NCI-H146 treated with DMSO at 0.1 percent for 48 hours (cell line): ENCODE measurements around the gene DENND1A.

Source experiments
- DNase-seq: peaks from one replicate; lab custom pipeline; 2025; ENCODE audit not compliant: unreplicated experiment; lab: John Stamatoyannopoulos, UW

The DENND1A gene

DNA sequence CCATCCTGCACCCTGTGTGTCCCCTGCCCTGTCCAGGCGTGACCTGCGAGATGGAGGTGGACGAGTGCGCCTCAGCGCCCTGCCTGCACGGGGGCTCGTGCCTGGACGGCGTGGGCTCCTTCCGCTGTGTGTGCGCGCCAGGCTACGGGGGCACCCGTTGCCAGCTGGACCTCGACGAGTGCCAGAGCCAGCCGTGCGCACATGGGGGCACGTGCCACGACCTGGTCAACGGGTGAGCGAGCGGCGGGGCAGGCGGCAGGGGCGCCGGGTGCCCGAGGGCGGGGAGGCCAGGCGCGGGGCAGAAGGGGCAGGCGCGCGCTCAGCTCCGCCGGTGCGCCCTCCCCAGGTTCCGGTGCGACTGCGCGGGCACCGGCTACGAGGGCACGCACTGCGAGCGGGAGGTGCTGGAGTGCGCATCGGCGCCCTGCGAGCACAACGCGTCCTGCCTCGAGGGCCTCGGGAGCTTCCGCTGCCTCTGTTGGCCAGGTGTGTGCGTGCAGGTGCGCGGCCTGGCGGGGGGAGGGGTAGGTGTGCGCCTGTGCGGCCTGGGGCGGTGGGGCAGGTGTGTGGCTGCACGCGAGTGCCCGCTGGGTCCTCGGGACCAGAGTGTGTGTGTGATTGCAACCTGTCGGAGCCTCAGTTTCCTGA is 563.9 kb downstream of the DENND1A start:
- DNase-seq: no peak

DNA sequence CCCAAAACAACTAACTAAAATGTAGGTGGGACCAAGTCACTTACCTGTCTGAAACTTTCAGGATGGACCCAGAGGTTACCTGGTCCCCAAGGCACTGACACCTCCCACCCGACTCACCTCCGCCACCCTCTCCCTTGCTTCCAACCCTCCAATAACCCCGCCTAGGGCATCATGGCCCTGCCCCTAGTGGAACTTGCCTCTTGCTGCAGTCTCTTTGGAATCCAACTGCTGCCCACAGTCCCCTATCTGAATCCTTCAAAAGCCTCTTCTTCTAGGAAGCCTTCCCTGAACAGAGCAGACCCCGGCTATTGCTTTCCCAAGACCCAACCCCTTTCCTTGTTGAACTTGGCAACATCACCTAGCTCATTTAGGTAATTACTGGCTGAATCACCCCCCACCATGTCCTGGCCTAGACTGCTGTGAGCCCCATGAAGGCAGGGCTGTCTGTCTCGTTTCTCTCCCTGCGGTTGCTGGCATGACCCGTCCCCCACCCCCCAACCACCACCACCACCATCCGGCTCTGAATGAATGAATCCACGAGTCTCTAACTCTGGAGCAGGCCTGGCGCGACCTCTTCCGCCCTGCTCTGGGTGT is 564.5 kb downstream of the DENND1A start:
- no peak for DNase-seq

DNA sequence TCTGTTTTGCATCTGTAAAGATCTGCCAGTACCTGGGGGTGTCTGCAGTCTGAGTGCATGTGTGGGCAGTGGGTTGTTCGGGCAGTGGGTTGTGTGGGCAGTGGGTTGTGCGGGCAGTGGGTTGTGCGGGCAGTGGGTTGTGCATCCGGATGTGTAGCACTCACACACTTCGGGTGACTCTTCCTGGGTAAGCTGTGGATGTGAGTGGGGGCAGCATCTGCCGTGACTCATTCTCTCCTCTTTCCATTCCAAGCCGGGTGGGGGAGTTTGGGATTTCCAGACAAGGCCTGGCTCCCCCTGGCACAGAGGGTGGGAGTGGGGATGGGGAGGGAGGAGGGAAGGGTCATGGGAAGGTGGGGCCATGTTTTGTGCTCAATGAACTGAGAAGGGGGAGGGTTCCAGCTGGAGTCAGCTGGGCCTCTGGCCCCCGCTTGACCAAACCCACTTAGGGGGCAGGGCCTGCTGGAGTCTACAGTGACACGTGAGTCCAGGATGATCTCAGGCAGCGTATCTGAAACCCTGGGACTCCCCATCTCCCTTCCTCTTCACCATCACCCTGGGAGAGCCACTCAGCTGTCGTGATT is 565.6 kb downstream of the DENND1A start:
- DNase-seq: no peak

DNA sequence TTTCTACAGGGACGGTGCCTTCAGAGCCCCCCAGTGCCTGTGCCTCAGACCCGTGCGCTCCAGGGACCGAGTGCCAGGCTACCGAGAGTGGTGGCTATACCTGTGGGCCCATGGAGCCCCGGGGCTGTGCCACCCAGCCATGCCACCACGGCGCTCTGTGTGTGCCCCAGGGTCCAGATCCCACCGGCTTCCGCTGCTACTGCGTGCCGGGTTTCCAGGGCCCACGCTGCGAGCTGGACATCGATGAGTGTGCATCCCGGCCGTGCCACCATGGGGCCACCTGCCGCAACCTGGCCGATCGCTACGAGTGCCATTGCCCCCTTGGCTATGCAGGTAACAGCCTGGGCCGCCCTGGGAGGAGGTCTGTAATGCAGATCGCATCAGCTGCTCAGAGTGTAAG is 567.1 kb downstream of the DENND1A start:
- no peak for DNase-seq

DNA sequence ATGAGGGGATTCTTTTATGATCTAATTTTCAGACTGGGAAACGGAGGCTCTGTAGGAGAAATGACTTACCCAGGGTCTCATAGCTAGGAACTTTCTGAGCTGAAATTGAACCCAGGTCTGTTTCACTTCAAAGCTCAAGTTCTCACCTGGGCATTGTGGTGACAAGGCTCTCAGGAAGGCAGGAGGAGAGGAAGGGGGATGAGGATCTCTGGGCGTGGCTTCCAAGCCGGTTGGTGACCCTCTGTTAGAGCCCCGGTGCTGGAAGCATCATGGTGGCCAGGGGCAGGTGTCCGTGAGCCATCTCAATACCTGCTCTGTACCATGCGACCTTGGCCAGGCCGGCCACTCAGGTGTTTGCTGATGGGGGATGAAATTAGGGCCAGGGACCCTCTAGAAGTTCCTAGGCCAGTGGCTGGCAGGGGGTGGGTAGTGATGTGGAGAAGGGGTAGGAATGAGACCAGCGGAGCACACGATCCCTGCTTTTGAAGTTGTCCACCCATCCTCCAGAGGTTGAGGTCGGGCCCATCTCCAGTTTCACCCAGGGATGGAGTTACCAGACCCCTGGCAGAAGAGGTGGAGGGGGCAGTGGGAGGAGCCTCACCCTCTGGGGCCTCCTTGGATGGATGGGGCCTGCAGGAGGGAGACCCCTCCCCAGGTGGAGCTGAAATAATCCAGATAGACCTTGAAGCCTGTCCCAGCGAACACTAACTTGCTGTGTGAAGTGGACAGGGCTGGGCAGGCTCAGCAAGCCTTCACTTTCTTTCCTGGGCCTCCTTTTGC is 568.0 kb downstream of the DENND1A start:
- DNase-seq: no peak

DNA sequence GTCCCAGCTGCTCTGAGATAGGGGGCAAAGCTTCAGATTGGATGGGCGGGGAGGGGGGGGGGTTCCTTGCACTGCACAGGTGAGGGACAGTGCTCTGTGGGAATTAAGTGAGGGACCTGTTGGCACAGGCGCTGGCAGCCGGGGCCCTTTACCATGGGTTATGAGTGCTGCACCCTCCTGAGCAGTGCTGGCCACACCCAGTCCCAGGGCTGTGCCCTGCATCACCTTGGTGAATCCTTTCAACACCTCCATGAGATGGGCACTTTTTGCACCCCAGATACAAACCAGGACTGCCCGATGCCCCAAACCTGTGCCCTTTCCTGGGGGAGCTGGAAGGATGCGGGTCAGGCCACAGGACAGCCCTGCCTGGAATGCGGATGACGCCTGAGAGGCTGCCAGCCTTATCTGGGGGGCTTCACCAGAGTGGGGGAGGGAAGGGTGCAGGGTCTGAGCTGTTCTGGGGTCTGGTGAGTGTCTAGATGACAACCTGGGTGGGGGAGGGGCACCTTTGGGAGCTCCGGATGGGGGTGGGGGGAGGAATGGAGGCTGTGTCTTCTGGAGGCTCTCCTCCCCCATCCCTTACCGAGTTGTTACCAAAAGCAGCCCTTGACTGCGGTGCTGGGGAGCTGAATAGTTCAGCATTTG is 568.7 kb downstream of the DENND1A start:
- no peak for DNase-seq

DNA sequence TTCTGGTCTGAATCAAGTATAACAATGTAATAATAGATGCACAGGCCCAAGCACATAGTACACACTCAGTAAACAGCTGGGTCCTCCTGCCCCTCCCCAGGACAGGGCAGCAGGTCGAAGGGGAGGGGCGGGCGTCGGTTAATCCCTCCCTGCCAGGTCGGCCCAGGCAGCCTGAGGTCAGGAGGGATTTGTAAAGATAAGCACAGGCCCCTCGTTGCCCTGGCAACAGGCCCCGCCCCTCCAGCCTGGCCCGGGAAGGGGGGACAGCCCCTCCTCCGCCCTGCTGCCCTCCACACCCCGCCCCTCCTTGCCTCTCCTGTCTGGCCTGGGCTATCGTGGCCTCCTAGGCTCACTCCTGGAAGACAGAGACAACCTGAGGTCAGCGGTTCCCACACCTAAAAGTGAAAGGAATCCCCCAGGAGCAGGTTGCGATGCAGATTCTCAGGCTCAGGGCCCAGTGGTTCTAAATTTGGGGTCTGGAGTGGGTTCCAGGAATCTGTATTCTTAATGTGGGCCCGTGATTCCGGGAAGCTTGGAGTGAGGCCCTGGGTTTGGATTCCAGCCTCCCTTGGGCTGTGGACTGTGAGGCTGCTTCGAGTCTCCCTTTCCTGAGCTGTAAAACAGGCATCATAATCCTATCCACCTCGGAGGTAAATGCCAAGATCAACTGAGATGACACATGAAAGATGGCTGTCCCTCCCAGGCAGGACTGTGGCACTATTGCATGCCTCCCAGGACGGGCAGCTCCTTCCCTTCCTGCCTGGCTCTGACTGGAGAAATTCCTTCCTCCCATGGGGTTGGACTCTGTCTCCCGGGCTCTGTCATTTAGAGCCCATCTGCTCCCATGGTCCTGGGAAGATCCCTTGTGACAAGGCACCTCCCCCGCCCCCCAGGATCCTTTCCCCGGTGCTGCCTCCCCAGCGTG is 569.5 kb downstream of the DENND1A start:
- no peak for DNase-seq

DNA sequence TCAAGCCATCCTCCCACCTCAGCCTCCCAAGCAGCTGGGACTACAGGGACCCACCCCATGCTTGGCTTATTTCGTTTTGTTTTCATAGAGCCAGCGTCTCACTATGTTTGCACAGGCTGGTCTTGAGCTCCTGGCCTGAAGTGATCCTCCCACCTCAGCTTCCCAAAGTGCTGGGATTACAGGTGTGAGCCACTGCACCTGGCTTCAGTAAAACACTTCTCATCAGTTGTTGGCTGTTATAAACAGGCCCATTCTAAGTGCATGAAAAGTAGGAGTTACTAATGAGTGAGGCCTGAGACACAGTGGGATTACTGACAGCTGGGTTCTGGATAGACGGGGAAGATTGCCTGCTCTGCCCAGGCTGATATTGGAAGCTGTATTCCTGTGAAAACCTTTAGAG is 570.4 kb downstream of the DENND1A start:
- DNase-seq: no peak

DNA sequence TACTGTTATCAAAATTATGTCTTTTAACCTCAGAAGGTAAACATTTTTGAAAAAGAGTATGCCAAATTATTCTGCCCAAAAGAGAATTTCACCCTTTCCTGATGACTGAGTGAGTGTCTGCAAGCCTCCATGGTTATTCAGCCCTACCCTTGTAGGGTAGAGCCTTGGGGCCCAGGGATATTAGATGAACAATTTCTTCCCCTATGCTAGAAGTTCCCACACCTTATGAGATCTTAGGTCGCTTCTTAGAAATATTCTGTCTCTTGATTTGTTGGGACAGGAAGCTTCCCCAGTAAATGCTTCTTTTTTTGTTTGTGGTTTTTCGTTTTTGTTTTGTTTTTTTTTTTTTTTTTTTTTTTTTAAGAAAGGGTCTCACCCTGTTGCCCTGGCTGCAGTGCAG is 570.8 kb downstream of the DENND1A start:
- no peak for DNase-seq

DNA sequence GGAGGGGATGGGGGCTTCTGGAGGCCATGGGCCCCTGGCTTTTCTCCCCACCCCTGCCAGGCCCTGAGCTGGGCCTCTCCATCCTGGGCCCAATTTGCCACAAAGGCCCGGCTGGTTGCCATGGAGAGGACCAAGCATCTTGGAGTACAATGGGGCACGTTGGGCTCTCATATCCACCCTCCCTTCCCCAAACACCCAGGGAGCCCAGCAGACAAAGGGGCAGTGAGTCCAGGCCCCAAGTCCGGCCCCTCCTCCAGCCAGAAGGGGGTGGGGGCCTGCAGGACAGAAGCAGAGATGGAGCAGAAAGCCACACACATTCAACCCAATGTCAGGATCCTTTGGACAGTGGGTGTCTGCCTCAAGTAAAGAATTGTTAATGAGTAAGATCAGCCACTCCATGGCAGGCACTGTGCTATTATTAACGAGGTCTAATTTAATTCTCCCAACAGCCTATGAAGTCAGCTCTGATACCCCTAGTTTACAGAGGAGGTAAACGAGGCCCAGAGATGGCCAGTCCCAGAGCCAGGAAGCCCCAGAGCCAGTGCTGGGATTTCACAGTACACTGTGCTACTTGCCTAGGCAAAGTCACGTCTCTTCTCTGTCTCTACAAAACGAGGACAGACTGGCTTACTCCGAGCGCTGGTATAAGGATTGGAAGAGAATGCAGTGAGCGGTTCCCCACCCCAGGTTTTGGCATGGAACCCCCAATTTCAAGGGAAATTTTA is 571.6 kb downstream of the DENND1A start:
- no peak for DNase-seq

DNA sequence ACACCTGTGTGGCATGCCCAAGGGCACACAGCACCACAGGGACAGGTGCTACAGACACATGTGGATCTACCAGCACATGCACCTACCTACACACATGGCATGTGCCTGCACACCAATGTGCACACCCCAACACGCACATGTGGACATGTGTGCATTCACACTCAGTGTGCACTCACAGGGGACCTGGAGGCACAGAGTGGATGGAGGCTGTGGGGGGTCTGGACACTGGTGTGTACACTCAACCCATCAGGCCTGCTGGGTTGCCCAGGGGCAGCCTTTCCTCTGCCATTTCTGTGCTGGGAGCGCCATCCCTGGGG is 572.2 kb downstream of the DENND1A start:
- no peak for DNase-seq

DNA sequence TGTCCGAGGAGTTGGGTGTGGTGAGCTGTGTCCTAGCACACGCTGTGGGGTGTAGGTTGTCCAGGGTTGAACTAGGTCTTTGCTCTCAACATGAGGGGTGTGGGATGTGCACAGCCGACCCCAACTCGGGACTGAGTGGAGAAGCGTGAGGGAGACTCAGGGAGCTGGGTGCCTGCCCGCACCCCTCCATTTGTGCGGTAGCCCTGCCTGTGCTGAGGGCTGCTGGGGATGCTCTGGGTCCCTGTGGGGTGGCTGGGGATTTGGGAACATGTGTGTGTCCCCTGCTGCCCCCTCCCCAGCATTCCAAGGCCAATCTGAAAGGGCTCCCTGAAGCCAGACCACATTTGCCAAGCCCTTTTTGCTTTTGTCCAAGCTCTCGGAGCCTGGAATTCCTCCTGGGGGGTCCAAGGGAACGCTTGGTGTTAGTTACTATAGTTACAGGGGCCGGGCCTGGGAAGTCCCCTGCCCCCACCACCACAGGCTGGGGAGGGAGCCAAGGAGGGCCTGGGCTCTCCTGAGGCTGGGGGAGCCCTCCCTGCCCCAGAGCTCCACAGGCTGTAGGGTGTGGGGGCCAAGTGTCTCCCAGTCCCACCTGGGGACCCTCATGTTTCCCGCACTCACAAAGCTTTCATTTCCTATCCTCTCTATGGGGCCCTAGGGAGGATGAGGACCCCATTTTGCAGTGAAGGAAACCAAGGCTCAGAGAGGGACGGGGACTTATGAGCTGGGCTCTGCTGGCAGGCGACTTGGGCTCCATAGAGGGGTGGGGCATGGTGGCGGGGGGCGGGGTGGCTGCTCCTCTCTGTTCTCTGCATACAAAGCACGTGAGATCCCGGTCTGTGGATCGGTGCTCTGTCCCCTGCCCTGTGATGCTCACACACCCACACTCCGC is 572.8 kb downstream of the DENND1A start:
- no peak for DNase-seq

DNA sequence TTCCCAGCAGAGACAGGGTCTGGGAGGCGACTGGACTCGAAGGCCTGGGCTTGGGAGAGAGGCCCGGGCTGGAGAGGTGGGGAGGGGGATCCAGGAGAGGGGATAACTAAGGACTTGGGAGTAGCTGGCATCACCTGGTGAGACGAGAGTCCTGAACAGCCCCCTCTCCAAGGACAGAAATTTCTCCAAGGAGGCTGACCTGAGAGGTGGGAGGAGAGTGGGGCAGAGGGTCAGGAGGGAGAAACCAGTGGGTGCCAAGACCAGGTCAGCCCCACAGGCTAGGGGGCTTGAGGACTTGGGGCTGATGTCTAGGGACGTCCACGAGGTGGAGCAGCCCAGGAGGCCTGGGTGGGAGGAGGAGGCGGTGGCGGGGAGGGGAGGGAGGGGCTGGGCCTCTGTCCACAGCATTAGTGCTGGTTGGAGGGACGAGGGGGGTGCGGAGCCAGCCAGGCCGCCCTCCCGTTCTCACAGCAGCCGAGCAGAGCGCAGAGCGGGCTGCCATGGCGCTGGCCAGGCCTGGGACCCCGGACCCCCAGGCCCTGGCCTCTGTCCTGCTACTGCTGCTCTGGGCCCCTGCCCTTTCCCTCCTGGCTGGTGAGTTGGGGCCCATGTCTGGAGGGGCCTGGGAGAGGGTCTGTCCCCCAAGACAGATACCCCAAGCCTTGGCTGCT is 574.0 kb downstream of the DENND1A start, which contains the start of gene CRB2:
Gene CRB2, plus strand, starts transcription at position 437 of the 671 bp plus-strand sequence. Its CDS starts 64 bp downstream, at position 501.
- no peak for DNase-seq

DNA sequence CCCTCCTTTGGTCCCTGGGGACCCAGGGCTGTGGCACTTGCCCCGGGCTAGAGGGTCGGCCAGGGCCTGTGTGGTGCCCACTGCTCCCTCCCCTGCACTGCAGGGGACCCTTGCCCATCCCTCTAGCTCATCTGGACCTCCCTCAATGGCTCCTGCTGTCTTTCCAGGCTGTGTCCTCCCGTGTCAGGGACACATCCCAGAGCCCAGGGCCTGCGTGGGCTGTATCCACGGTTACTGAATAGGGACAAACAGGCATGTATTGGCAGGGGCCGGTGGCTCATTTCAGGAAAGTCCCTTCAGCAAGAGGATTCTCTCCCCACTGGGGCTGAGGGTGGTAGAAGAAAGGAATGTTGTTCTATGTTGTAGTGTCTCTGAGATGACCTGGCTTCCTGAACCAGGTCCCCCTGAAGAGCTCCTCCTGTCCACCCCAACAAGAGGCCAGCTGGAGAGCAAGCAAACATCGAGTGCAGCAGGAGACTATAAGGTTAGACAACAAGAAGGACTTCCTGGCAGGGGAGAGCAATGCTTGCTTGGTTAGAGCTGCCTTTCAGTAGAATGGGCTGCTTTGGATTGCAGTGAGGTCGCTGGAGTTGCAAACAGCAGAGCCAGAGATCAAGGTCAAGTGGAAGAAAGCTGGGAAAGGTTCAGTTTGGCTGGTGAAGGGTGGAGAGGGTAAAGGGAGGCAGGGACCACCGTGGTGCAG is 575.0 kb downstream of the DENND1A start:
- DNase-seq: no peak

DNA sequence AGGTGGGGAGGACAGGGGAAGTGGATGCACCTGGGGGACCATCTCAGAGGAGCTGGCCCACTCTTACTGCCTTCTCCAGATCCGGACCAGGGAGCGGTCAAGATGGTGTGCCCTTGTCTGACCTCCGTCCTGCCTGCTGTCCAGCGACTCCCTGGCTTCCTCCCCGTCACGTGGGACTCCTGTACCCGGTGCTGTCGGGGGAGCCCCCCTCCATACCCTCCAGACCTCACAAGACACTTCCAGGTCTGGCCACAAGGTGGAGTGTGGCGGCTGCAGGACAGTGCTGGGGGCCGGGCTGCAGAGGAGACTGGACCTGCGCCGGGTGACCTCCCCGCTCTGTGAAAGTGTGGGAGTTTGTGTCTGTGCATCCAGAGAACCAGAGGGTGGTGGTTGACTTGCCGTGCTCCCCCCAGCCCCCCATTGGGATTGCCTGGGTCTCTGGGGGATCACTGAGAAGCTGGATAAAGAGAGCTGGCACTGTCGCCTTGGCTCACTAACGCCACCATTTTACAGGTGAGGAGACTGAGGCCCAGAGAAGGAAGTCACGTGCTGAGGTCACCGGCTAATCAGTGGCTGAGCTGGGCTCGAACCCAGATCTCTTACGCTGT is 575.8 kb downstream of the DENND1A start:
- no peak for DNase-seq

DNA sequence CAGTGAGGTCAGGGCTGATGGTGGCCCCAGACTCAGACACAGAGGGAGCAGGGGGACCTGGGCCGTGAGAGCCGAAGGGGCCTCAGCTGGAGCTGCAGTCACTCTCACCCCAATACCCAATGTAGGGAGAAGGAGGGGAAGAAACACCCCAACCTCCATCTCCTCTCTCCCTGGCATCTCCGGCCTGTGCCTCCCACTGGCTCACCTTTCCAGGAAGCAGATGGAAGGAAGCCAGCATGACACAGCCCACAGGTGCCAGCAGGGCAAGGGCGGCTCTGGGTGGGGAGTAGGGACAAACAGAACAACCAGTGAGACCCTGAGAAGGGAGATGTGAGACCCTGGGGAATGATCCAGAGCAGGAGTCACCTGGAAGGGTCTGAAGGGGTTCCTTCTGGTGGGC is 576.9 kb downstream of the DENND1A start:
- no peak for DNase-seq

DNA sequence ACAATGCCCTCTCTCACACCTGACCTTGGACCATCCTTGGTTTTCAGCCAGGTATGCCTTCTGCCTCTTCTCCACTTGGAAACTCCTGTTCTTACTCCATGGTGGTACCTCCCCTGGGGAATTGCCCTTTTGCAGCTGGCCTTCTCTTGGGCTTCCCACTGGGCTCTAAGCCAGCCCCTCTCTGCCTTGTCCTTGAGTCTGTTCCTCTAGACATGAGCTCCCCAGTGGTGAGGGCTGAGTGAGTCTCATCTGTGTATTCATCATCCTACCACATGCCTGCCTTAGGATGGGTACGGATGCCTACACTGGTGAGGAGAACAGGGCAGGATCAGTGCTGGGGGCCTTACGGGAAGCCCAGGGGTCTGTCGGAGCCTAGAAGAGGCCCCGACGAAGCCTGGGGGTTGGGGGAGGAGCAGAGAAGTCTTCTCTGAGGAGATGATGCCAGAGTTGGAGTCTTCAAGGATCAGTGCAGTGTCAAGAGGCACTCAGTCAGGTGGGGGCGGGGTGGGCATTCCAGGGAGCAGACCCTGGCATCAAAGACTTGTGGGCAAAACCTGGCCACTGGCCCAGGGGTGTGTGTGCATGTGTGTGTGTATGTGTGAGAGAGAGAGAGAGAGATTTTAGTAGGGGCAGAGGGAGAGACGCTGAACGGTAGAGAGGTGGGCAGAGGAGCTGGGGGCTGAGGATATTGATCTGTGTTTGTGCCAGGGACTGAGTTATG is 579.2 kb downstream of the DENND1A start:
- DNase-seq: no peak
